Measurements from ENCODE around the gene FBXW11.
A peak's percentile ranks its signal among the peaks of the same experiment; 100 is the strongest.
"Not testable (repeated sequence)": the region's sequence is repeated elsewhere in the genome, so short reads cannot be mapped to it uniquely, and the experiment has no call there.

The FBXW11 gene

DNA sequence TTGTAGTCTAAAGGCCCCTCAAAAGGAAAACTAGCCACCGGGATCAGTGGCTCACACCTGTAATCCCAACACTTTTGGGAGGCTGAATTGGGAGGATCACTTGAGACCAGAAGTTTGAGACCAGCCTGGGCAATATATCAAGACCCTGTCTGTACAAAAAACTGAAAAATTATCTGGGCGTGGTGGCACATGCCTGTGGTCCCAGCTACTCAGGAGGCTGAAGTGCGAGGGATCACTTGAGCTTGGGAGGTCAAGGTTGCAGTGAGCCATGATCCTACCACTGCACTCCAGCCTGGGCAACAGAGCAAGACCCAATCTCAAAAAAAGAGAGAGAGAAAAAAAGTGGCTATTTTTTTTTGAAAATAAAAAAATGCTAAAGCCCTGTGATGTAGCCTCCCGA is 55.2 kb downstream of the FBXW11 start:
- DNase-seq: no peak

DNA sequence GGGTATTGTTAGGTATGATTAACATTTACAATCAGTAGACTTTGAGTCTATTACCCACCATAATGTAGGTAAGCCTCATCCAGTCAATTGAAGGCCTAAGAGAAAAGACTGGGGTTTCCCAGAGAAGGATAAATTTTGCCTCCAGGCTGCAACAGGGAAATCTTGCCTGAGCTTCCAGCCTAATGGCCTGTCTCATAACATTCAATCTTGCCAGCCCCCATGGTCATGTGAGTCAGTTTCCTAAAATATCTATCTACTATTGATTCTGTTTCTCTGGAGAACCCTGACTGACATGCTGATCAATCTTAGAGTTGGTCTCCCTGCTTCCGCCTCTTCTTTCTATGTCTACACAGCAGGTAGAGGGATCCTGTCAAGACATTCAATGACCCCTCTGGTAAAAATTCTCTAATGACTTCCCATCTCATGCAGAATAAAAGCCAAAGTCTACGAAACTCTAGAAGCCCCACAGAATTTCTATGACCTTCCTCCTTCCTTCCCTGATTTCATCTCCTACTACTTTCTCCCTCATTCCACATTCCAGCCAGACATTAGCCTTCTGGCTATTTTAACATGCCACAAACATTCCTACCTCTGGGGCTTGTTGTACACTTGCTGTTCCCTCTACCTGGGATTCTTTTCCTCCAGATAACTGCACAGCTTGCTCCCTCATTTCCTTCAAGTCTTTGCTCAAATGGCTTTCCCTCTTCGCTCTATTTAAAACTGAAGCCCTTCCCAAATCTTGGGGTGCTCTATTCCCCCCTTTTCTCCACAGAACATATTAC is 60.2 kb downstream of the FBXW11 start:
- no peak for DNase-seq

DNA sequence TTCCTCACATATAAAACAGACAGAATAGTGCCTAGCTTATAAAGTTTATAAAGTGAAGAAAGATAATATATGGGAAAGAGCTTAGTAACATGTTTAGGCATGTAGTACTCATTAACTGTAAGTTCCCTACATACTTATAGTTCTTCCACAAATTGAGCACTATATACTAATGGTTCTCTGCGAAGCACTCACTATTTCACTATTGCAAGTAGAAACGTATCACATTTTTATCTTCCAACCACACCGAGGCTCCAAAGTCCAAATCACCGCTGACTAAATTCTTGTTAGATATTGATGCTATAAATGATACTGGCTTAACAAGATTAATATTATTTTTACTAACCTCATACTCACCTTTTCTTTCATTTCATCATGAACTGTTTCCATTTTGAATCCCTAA is 61.0 kb downstream of the FBXW11 start:
- DNase-seq: no peak

DNA sequence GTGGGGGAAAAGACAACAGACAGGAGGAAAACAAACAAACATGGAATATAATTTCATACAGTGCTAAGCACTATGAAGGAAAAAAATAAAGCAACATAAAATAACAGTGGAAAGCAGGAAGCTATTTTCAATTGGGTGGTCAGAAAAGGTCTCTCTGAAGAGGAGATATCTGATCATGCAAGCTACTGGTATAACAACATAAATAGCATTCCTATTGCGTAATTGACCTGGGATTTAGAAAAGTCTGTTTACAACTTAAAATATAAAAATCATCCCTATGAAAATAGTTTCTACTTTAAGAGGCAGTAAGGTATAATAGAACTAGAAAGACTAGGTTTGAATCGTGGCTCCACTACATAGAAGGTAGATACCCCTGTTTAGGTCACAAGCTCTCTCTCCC is 61.4 kb downstream of the FBXW11 start:
- DNase-seq: no peak

DNA sequence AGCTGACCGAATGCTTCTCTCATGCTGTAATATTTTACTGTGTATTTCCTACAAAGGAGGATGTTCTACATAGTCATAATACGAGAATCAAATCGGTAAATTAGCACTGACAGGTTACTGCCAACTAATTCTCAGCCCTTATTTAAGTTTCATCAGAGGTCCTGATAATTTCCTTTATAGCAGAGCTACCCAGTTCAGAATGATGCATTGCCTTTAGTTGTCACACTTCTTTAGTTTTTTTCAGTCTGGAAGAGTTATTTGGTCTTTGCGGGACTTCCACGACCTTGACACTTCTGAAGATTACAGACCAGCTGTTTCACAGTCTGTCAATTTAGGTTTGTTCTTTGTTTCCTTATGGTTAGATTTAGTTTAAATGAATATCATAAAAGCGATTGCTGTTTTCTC is 64.3 kb downstream of the FBXW11 start:
- not testable (repeated sequence) for DNase-seq

DNA sequence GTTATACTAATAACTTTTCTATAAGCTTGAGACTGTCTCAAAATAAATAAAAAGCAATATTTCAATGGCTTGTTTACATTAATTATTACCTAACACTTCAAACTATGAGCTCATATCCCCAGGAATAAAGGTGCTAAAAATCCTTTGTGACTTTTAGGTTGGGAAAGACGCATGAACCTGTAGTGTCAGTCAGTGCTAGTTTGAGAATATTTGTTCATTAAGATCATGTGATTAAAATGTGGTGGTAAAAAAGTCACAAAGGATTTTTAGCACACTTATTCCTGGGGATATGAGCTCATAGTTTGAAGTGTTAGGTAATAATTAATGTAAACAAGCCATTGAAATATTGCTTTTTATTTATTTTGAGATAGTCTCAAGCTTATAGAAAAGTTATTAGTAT is 64.8 kb downstream of the FBXW11 start:
- not testable (repeated sequence) for DNase-seq

DNA sequence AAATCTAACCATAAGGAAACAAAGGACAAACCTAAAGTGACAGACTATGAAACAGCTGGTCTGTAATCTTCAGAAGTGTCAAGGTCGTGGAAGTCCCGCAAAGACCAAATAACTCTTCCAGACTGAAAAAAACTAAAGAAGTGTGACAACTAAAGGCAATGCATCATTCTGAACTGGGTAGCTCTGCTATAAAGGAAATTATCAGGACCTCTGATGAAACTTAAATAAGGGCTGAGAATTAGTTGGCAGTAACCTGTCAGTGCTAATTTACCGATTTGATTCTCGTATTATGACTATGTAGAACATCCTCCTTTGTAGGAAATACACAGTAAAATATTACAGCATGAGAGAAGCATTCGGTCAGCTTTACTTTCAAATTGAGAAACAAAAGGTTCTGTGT is 65.2 kb downstream of the FBXW11 start:
- DNase-seq: not testable (repeated sequence)

DNA sequence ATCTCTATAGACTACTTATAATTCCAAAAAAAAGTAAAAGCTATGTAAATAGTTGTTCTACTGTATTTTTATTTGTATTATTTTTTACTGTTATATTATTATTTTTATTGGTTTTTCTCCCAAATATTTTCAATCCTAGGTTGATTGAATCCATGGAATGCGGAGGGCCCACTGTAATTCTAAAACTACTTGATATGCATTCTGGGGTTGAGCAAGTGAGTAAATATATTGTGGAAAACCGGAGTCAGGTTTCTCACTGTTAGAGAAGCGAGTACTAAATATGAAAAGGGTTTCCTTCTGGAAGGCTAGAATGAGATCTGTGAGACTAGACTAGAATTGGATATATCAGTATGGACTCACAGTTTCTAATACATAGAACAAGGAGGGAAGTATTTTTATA is 66.5 kb downstream of the FBXW11 start:
- DNase-seq: no peak

DNA sequence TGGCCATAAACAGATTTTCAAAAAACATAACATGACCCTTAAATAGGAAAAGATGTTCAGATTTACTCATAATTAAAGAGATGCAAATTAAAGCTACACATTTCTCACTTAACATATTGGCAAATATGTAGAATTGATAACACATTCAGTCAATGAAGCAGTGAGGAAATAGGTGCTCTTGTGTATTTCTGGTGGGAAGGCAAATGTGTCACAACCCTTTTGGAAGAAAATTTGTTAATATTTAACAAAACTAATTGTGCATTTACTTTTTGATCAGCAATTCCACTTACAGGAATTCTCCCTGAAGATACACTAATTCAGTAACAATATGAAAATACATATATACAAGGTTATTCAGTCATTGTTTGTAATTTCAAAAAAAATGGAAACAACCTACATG is 68.1 kb downstream of the FBXW11 start:
- no peak for DNase-seq

DNA sequence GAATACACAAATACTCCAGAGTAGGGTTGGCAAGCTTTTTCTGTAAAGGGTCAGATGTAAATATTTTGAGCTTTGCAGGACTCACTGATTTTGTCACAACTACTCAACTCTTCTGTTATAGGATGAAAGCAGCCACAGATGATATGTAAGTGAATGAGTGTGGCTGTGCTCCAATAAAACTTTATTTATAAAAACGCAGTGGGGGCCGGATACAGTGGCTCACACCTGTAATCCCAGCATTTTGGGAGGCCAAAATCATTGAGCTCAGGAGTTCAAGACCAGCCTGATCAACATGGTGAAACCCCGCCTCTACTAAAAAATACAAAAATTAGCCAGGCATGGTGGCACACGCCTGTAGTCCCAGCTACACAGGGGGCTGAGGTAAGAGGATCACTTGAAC is 69.1 kb downstream of the FBXW11 start:
- DNase-seq: no peak

DNA sequence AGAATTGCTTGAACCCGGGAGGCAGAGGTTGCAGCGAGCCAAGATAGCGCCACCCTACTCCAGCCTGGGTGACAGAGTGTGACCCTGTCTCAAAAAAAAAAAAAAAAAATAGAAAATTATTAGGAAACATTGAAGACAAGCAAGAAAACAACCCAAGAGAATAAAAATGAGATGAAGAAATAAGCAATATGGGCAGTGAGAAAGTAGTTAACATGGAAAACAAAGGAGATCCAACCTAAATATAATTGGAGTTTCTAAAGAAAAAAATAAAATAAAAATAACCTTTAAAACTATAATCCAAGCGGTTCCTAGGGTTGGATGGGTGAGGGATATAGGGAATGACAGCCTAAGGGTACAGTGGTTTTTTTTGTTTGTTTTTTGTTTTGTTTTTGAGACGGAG is 71.9 kb downstream of the FBXW11 start:
- no peak for DNase-seq

DNA sequence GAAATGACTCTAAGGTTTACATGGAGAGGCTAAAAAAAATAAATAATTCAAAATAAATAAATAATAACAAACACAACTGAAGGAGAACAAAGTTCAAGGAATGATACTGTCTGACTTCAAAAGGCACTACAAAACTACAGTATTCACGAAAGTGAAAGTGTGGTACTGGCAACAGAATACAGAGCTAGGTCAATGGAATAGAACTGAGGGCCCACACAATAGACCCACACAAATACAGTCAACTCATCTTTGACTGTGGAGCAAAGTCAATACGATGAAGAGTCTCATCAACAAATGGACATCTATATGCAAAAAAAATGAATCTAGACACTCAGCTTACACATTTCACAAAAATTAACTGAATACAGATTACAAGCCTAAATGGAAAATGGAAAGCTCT is 75.3 kb downstream of the FBXW11 start:
- no peak for DNase-seq

DNA sequence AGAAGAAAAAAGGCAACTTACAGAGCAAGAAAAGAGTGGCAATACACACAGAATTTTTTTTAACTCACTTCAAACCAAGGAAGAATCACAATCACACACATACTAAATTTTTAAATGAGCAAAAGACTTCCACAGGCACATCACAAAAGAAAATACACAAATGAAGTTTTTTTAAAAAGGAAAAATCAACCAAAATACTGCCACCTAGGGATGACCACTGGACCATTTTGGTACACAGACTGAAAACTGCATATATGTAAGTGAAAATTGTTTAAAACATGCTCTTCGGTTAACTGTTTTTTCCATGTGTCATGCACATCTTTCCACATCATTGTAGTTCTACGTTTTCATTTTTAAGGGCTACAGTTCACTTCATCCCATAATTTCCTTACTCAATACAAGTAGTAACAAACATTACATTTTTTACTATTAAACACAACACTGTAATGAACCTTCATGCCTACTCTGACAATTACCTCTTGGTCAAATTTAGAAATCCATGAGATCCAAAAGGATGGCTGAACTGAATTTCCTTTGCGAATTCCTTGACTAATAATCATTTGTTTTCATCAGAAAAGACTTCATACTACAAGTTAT is 79.0 kb downstream of the FBXW11 start:
- no peak for DNase-seq

DNA sequence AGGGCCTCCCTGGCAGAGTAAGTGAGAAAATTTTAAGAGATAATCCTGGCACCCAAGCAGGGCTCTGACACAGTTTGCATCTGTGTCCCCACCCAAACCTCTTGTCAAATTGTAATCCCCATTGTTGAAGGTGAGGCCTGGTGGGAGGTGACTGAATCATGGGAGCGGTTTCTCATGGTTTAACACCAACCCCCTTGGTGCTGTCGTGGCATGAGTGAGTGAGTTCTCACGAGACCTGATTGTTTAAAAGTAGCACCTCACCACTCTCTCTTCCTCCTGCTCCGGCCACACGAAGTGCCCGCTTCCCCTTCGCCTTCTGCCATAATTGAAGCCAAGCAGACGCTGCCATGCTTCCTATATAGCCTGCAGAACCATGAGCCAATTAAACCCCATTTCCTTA is 80.1 kb downstream of the FBXW11 start:
- DNase-seq: no peak

DNA sequence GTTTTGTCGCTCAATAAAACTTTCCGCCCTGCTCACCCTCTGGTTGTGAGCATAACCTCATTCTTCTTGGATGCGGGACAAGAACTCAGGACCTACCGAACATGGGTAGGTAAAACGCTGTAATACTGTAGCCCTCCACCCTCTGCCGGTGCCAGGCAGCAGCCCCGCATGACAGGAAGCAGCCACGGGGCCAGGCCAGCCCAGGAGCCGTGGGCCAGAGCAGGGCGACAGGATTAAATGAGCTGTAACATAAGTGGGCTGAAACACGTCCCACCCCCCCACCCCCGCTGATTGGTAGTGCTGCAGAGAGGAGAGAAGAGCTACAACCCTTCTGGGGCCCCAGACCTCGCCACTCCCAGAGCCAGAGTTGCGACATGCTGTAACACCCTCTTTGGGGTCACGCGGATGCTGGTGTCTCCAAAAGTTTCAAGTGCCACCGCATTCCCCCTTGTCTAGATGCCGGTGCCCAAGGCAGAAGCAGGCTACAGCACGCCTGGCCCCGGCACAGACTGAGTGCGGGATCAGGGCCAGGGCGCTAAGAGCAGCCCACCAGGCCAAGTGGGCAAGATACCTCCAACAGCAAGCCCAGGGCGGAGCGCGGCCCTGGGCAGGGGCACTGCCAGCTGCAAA is 81.8 kb downstream of the FBXW11 start:
- DNase-seq: no peak

DNA sequence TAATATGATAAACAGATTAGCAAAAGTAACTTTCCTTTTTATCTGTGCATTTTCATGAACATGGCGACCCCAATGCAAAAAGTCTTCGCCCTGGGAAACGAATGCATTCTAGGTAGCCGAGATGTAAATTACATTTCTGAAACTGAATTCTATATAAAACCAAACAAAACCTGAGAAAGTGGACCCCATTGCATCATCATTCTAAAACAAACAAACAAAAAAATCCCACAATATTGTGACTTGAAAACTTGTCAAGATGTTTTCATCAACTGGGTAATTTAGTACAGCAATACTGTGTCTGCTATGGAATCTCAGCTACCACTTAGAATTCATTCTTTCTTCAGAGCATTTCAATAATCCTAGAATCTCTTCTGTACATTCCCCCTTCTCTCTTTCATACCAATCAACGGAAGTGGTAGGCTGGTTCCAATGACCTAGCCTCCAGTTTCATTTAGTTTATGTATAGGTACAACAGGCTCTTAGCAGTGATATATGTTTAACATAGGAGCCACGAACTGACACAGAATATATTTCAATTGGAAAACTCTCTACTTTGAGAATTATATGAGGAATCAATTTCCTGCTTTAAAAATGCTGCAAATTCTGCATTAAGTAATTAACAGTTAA is 85.6 kb downstream of the FBXW11 start:
- no peak for DNase-seq

DNA sequence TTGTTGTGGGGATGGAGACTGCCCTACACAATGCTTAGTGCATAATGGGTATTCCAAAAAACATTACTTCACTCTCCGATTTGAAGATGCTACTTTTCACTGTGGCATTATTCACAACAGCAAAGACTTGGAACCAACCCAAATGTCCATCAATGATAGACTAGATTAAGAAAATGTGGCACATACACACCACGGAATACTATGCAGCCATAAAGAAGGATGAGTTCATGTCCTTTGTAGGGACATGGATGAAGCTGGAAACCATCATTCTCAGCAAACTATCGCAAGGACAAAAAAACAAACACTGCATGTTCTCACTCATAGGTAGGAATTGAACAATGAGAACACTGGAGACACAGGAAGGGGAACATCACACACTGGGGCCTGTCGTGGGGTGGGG is 90.7 kb downstream of the FBXW11 start:
- not testable (repeated sequence) for DNase-seq

DNA sequence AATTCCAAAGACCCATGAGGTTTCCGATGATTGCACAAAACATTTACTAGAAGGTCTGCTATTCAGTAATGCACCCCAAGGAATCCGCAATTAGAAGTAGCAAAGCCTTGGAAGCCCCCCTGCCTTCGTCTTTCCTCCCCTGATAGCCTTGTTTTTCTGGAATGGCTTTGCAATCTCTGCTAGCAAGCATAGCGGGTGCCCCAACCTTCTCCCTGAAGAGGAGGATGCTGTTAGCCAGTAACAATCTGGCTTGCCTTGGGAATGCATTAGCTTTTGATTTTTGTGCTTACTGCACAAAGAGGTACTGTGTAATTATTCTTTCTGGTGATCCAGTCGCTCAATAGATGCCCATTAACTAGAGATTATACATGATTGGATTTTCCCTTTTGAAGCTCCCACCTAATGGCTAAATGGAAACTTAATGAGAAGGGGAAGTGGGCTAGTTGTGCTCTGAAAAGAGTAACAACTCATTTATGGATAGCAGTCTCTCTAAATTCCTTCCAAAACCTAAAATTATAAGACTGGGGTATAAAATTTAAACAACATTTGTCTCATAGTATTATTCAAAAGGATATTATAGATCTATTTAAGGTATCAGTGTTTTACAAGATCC is 91.6 kb downstream of the FBXW11 start:
- peak; percentile 11 for DNase-seq

DNA sequence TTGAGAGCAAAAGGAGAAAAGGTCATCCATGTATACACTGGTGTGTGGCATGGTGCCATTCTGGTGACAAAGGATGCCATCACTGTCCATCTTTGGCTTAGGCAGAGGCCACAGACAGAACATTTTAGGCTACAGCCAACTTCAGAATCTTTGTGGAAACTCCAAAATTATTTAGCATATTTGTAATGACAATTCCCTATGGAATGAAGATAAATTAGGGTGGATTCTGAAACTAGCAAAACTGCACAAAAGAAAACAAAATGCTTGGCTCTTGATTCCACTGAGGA is 92.5 kb downstream of the FBXW11 start:
- no peak for DNase-seq

DNA sequence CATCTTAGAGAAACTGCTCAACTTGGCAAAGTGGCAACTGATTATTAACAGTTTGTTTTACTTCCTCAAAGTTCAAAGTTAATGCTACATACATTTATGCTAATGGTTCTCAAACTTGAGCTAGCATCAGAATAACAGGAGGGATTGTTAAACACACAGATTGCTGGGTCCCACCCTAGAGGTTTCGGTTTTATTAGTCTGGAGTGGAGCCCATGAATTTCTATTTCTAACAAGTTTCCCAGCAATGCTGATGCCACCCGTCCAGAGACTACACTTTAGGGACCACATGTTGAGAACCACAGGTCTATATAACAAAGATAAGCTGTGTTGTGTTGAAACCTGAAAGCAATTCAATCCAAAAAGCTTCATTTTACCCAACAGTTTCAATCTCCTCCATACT is 95.3 kb downstream of the FBXW11 start:
- no peak for DNase-seq

DNA sequence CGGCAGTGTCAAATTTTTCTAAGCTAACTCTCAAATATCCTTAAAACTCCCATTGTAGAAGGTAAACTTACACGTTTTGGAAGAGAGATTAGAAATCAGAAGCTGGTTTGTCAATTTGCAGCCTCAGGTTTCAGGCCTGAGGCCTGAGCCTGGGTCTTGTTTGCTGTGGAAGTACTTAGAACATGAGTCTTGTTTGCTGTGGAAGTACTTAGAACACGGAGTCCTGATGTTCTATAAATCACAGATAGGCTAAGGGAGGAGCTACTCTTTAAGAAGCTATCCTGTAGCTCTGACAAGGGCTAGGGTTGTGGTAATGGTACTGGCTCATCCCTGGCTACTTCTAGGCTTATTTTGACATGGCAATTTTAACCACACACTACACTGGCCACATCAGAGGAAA is 97.8 kb downstream of the FBXW11 start:
- no peak for DNase-seq

DNA sequence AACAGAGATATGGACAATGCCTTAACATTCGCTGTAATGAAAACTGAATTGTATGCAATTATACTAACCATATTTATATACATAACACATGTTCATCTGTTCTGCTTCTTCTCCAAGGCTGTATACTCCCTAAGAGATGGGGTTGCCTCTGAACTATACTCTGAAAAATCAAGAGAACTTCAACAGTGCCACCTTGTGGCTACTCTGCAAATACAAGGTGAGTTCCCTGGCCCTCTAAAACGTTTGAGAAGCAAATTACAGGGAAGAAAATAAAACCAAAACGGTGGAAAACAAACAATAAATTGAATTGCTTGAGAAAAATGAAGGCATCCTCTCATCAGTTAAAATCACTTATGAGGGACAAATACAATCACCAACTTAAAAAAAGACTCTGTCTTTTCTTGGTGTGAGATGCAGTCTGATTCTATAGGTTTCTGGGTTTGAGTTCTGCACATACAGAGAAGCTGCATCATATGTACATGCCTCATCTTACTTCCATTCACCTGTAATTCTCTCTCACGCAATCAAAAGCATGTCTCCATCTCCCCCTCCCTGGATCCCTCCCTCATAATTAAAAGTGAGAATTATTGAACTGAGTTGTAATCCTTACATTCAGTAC is 98.6 kb downstream of the FBXW11 start:
- DNase-seq: peak; percentile 34
